ENCODE data around the gene TM2D1. TPM values are rescaled to one million over a fixed set of nuclear protein-coding genes. Genes with fewer than 3 reads are reported as not detected.

TM2D1 gene
- total and polyA plus RNA-seq, 9 of the 15 experiments (the other 6 are each of a cell fraction or from before 2014, with no cell fraction given), result 24.5 to 65.2 (median 47.7) TPM

- peak; percentile 80 for TF ChIP-seq ZBTB40 (IDR thresholded peaks at IDR 0.05)
- peak; percentile 67; the same call in 1 of the 2 replicates for TF ChIP-seq ZBTB40 (CRISPR knock-in tag; IDR thresholded peaks at IDR 0.05)
- TF ChIP-seq ZNF311 (CRISPR knock-in tag; IDR thresholded peaks at IDR 0.05), result no peak
Measured at GRCh38 chr1:61635557-61635956, 89.4 kb downstream of the TM2D1 start (continued).

All from K562 (cell line).